A549 (cell line): ENCODE results near the gene RBKS. TPM values are rescaled to one million over a fixed set of nuclear protein-coding genes. Genes with fewer than 3 reads are reported as not detected.

ENCODE experiments used
- ATAC-seq, 2 experiments: fragments of 200-7000 bp in 1 of 2; fragments of >200 bp in 1 of 2; cut with Nextera tagmentation in 1 of 2; cut with Tn5 transposase in 1 of 2; 3 replicates each; pipeline versions ENCODE4 v1.8.0 to v1.9.1; 2018 to 2020; ENCODE audit warnings: mild to moderate bottlenecking in 1 of 2, moderate library complexity in 1 of 2
- CTCF ChIA-PET: fragments of 300-600 bp; sonication (Branson Sonifier 250); formaldehyde crosslinking; extraction: SDS; loops from one replicate; lab custom pipeline; 2021; ENCODE audit warnings: antibody characterized with exemption, inconsistent platforms; lab: Yijun Ruan, JAX
- POLR2A ChIA-PET: fragments of 350-600 bp; formaldehyde crosslinking; extraction: SDS; loops from one replicate; lab custom pipeline; 2021; ENCODE audit warnings: antibody characterized with exemption, inconsistent platforms; lab: Yijun Ruan, JAX
- DNase-seq, 2 experiments: peaks; one replicate each; pipeline versions ENCODE4 v3.0.0 to v3.0.0-alpha.2; 2011 to 2016; ENCODE audit warnings: low read depth in 1 of 2, low spot score in 1 of 2
- FAIRE-seq: peaks from 2 replicates; lab custom pipeline; 2011; peaks lifted over from hg19 to GRCh38; lab: Jason Lieb, UNC
- H3K27ac ChIP-seq, 2 experiments: fragments of >200 bp; sonication (Bioruptor Twin); formaldehyde crosslinking; 3 replicates each; pipeline ENCODE4 v1.5.1; 2016 to 2017
- H3K4me1 ChIP-seq: fragments of >200 bp; sonication (Bioruptor Twin); formaldehyde crosslinking; 3 replicates; pipeline ENCODE4 v1.6.1; 2016
- H3K4me2 ChIP-seq: fragments of >200 bp; sonication (Bioruptor Twin); formaldehyde crosslinking; 3 replicates; pipeline ENCODE4 v1.6.1; 2016
- H3K4me3 ChIP-seq: fragments of >200 bp; sonication (Bioruptor Twin); formaldehyde crosslinking; 3 replicates; pipeline ENCODE4 v1.5.1; 2016
- H3K9me3 ChIP-seq: fragments of >200 bp; sonication (Bioruptor Twin); formaldehyde crosslinking; 3 replicates; pipeline ENCODE4 v1.6.1; 2016
- ATOH8 ChIP-seq: fragments of 250-450 bp; sonication (Bioruptor Pico); IDR thresholded peaks from 2 replicates; pipeline ENCODE4 v1.5.0; 2020; ENCODE audit warnings: low read depth, mild to moderate bottlenecking, moderate library complexity
- BHLHE40 ChIP-seq: IDR thresholded peaks from 2 replicates; pipeline ENCODE4 v1.6.1; 2012; ENCODE audit warnings: low read depth, low read length, inconsistent platforms
- CBX2 ChIP-seq: fragments of 200-600 bp; sonication (generic); IDR thresholded peaks from 2 replicates; pipeline ENCODE4 v1.6.1; 2016; ENCODE audit warnings: low read depth, mild to moderate bottlenecking, borderline replicate concordance
- CEBPB ChIP-seq, 2 experiments: fragments of >200 bp in 1 of 2; sonication (Bioruptor Twin) in 1 of 2; formaldehyde crosslinking in 1 of 2; IDR thresholded peaks; 2 replicates each; pipeline ENCODE4 v1.6.1; 2012 to 2016
- CHD4 ChIP-seq: fragments of 200-600 bp; sonication (generic); IDR thresholded peaks from 2 replicates; pipeline ENCODE4 v1.6.1; 2016; ENCODE audit warnings: antibody characterized with exemption, mild to moderate bottlenecking, borderline replicate concordance
- CTCF ChIP-seq: fragments of >200 bp; sonication (Bioruptor Twin); formaldehyde crosslinking; IDR thresholded peaks from 3 replicates; pipeline ENCODE4 v1.5.1; 2016
- EP300 ChIP-seq, 2 experiments: fragments of >200 bp; sonication (Bioruptor Twin); formaldehyde crosslinking; IDR thresholded peaks; 2 replicates in 1 of 2; 3 replicates in 1 of 2; pipeline ENCODE4 v1.6.1; 2016 to 2017
- ESRRA ChIP-seq: fragments of 150-350 bp; IDR thresholded peaks from 2 replicates; pipeline ENCODE4 v1.6.1; 2014; ENCODE audit warnings: mild to moderate bottlenecking, low read length, borderline replicate concordance
- FOSB ChIP-seq: fragments of 250-450 bp; sonication (Bioruptor Pico); IDR thresholded peaks from 2 replicates; pipeline ENCODE4 v1.5.0; 2020; ENCODE audit warnings: mild to moderate bottlenecking, moderate library complexity
- FOSL2 ChIP-seq, 2 experiments: fragments of 450-650 bp in 1 of 2; fragments of >200 bp in 1 of 2; sonication (Bioruptor Twin) in 1 of 2; formaldehyde crosslinking; IDR thresholded peaks; 2 replicates each; pipeline versions ENCODE4 v1.5.0 to v1.6.1; 2016 to 2020; ENCODE audit warnings: mild to moderate bottlenecking in 1 of 2, moderate library complexity in 1 of 2
- GATA3 ChIP-seq: IDR thresholded peaks from 2 replicates; pipeline ENCODE4 v1.6.1; 2012; ENCODE audit warnings: borderline replicate concordance
- HMGXB4 ChIP-seq: fragments of 250-450 bp; sonication (Bioruptor Pico); IDR thresholded peaks from 2 replicates; pipeline ENCODE4 v1.5.0; 2021; ENCODE audit warnings: mild to moderate bottlenecking, moderate library complexity, borderline replicate concordance
- JUNB ChIP-seq: fragments of >200 bp; sonication (Bioruptor Twin); formaldehyde crosslinking; IDR thresholded peaks from 2 replicates; pipeline ENCODE4 v1.6.1; 2016
- KDM1A ChIP-seq: fragments of 200-600 bp; sonication (generic); IDR thresholded peaks from 2 replicates; pipeline ENCODE4 v1.6.1; 2016; ENCODE audit warnings: low read depth, mild to moderate bottlenecking
- MAFK ChIP-seq: fragments of 450-650 bp; IDR thresholded peaks from 2 replicates; pipeline ENCODE4 v1.6.1; 2014; ENCODE audit not compliant: partially characterized antibody
- MYC ChIP-seq: IDR thresholded peaks from 2 replicates; pipeline ENCODE4 v1.6.1; 2012; ENCODE audit warnings: mild to moderate bottlenecking, inconsistent platforms, low read length, improper control_type of control experiment, borderline replicate concordance
- POLR2A ChIP-seq: IDR thresholded peaks from 2 replicates; pipeline ENCODE4 v1.6.1; 2012; ENCODE audit warnings: mild to moderate bottlenecking, low read length
- RAD21 ChIP-seq, 2 experiments: fragments of >200 bp in 1 of 2; sonication (Bioruptor Twin) in 1 of 2; formaldehyde crosslinking in 1 of 2; IDR thresholded peaks in 1 of 2; conservative IDR thresholded peaks in 1 of 2; 2 replicates in 1 of 2; 3 replicates in 1 of 2; pipeline ENCODE4 v1.6.1; 2012 to 2018; ENCODE audit warnings: inconsistent platforms in 1 of 2
- RFX5 ChIP-seq: fragments of 450-650 bp; IDR thresholded peaks from 2 replicates; pipeline ENCODE4 v1.7.1; 2014; ENCODE audit warnings: antibody characterized with exemption, mild to moderate bottlenecking, moderate library complexity
- RNF2 ChIP-seq: fragments of 200-600 bp; sonication (generic); IDR thresholded peaks from 2 replicates; pipeline ENCODE4 v1.6.1; 2016; ENCODE audit warnings: low read depth, mild to moderate bottlenecking, antibody characterized with exemption, moderate library complexity, borderline replicate concordance
- SREBF2 ChIP-seq: fragments of 450-650 bp; IDR thresholded peaks from 2 replicates; pipeline ENCODE4 v1.6.1; 2014; ENCODE audit warnings: mild to moderate bottlenecking, moderate library complexity
- TFCP2L1 ChIP-seq: fragments of 250-450 bp; sonication (Bioruptor Pico); IDR thresholded peaks from 2 replicates; pipeline ENCODE4 v1.5.0; 2021; ENCODE audit warnings: mild to moderate bottlenecking
- TP53 ChIP-seq: fragments of 250-450 bp; sonication (Bioruptor Pico); IDR thresholded peaks from 2 replicates; pipeline ENCODE4 v1.5.0; 2021; ENCODE audit warnings: mild to moderate bottlenecking, moderate library complexity
- WGBS: methylation state at CpG from one replicate; pipeline ENCODE4 v1.1.6; 2017; ENCODE audit errors: missing lambda C conversion rate; 5-methylcytosine and 5-hydroxymethylcytosine counted together
- polyA plus RNA-seq, 4 experiments: library from polyadenylated mRNA; depleted of rRNA in 3 of 4; stranded (reverse); fragments of >200 nt; fragmentation: RNase III in 1 of 4; extraction: RNeasy Plus Mini Kit Qiagen cat#74134 plus additional on column Dnase treatment in 1 of 4; gene quantifications; 2 replicates in 3 of 4; 3 replicates in 1 of 4; pipeline ENCODE4 v1.2.3, GENCODE V29; 2011 to 2017
- TF ChIP-seq, protein P1 (sequence below): fragments of 450-650 bp; IDR thresholded peaks from 2 replicates; pipeline ENCODE4 v1.6.1; 2014; ENCODE audit warnings: antibody characterized with exemption
- TF ChIP-seq, protein P2 (sequence below): fragments of 150-350 bp; IDR thresholded peaks from 2 replicates; pipeline ENCODE4 v1.6.1; 2014; ENCODE audit warnings: low read depth, mild to moderate bottlenecking, low read length

The RBKS gene
- polyA plus RNA-seq, 2 of the 4 experiments (the other 2 are of a cell fraction), result 7.6 to 8.5 TPM

- TF ChIP-seq, protein P1, sequence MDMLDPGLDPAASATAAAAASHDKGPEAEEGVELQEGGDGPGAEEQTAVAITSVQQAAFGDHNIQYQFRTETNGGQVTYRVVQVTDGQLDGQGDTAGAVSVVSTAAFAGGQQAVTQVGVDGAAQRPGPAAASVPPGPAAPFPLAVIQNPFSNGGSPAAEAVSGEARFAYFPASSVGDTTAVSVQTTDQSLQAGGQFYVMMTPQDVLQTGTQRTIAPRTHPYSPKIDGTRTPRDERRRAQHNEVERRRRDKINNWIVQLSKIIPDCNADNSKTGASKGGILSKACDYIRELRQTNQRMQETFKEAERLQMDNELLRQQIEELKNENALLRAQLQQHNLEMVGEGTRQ, result peak; percentile 43; the same call in 1 of the 2 replicates
- TF ChIP-seq EP300 (IDR thresholded peaks at IDR 0.05), result peak in 1 of 2 experiments; percentile 52; a peak in 2 of 5 replicates
- TF ChIP-seq MYC, result peak; percentile 92; the same call in 1 of the 2 replicates
Measured at GRCh38 chr2:27890924-27891672, 911 bp upstream of the RBKS start (continued).

DNA sequence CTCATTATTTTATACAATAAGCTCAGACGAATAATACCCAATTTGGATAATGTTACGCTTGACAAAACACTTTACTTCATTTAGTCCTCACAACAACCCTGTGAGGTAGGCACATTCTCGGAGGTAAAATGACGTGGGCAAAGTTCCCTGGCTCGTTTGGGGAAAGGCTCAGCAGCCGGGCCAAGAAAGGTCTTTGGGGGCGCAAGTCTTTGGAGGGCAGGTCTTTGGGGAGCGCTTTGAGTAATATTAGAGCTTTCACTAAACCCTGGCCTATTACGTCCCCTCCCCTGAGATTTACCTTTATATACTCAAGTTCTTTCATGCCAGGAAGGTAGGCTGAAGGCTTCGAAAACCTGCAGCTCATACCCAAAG is 427 bp downstream of the RBKS start:
- TF ChIP-seq KDM1A, result no peak
- TF ChIP-seq GATA3, result no peak
- no peak for TF ChIP-seq FOSB
- no peak for TF ChIP-seq RNF2
- no peak for TF ChIP-seq CEBPB (IDR thresholded peaks at IDR 0.05)
- TF ChIP-seq ESRRA, result no peak
- TF ChIP-seq TFCP2L1 (CRISPR knock-in tag), result no peak
- no peak for TF ChIP-seq SREBF2
- no peak for TF ChIP-seq EP300 (IDR thresholded peaks at IDR 0.05)
- TF ChIP-seq CBX2, result no peak
- no peak for TF ChIP-seq ATOH8 (CRISPR knock-in tag)
- ATAC-seq (peak; percentile 9 to 30; a peak in 4 of 6 replicates), DNase-seq (peak in 1 of 2 experiments; percentile 22), FAIRE-seq (no peak)
- H3K4me3 ChIP-seq, result peak overlapping the region; percentile 85
- H3K9me3 ChIP-seq, result no peaks in the 10 kb centered on the region
- ChIA-PET POLR2A (interaction anchor here (0.6 to 2.2 kb wide), 12 partner anchors 18 to 507 kb away, joined by 3 to 15 read pairs (median 5); partner anchors contain the start of genes FOSL2 and MRPL33), CTCF (interaction anchor here (0.6 to 1.7 kb wide), 8 partner anchors 10 to 555 kb away, joined by 3 to 7 read pairs (median 3); no protein-coding TSS in a partner anchor)
- H3K4me1 ChIP-seq, result peaks cover 66% of the 10 kb centered on the region
- H3K27ac ChIP-seq, result peak overlapping the region; percentile 94 to 97
- peak overlapping the region; percentile 82 for H3K4me2 ChIP-seq
- 9% methylated on average over 10 of the region's 10 CpGs for WGBS

DNA sequence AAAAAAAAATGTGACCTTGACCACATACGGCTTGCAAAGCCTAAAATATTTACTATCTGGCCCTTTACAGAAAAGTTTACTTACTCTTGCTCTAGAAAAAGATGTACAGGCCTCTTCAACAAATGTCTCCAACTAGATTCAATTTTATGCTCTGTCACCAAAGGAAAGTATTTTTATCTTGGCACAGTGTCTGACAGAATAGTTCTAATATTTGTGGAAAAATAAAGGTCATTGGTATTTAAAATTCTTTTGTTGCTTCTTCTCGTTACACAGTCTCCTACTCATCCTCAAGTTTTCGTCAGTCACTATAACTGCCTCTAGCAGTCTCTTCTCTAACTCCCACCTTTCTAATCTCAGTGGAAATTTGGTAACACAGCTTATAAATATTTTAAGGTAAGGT is 1.4 kb downstream of the RBKS start:
- H3K4me2 ChIP-seq, result peak overlapping the region; percentile 82
- DNase-seq (no peak), FAIRE-seq (no peak)
- CTCF ChIA-PET, result interaction anchor here (1.4 to 1.7 kb wide), 2 partner anchors 35 to 41 kb away, joined by 3 to 7 read pairs; no protein-coding TSS in a partner anchor
- WGBS, result 44% methylated on average over 3 of the region's 3 CpGs
- no peaks in the 10 kb centered on the region for H3K9me3 ChIP-seq
- H3K27ac ChIP-seq, result peak overlapping the region; percentile 94 to 97
- TF ChIP-seq BHLHE40, result no peak
- no peak for TF ChIP-seq SREBF2
- no peak for TF ChIP-seq CTCF
- TF ChIP-seq TFCP2L1 (CRISPR knock-in tag), result no peak
- TF ChIP-seq RFX5, result no peak
- no peak for TF ChIP-seq TP53
- no peak for TF ChIP-seq MAFK
- no peak for TF ChIP-seq HMGXB4
- TF ChIP-seq, protein P2, sequence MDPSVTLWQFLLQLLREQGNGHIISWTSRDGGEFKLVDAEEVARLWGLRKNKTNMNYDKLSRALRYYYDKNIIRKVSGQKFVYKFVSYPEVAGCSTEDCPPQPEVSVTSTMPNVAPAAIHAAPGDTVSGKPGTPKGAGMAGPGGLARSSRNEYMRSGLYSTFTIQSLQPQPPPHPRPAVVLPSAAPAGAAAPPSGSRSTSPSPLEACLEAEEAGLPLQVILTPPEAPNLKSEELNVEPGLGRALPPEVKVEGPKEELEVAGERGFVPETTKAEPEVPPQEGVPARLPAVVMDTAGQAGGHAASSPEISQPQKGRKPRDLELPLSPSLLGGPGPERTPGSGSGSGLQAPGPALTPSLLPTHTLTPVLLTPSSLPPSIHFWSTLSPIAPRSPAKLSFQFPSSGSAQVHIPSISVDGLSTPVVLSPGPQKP, result no peak
- TF ChIP-seq RAD21 (conservative IDR thresholded peaks at IDR 0.05 in 1 of 2, IDR thresholded peaks at IDR 0.05 in 1 of 2), result no peak
- TF ChIP-seq JUNB, result no peak
- no peak for TF ChIP-seq FOSL2 (IDR thresholded peaks at IDR 0.05)
- no peak for TF ChIP-seq FOSL2 (CRISPR knock-in tag; IDR thresholded peaks at IDR 0.05)
- no peak for TF ChIP-seq POLR2A
- TF ChIP-seq CHD4, result no peak
- TF ChIP-seq, all 56 proteins: peak for 0
- POLR2A ChIA-PET, result no interaction called here
- ATAC-seq, result no peak
- peak overlapping the region; percentile 85 for H3K4me3 ChIP-seq
- H3K4me1 ChIP-seq, result peaks cover 72% of the 10 kb centered on the region
